Activated gamma-delta T cell (primary cell): ENCODE measurements around the gene RASAL3.
"Not testable (repeated sequence)": the region's sequence is repeated elsewhere in the genome, so short reads cannot be mapped to it uniquely, and the experiment has no call there.

ENCODE experiments used
- DNase-seq: peaks from one replicate; lab custom pipeline; 2025; lab: John Stamatoyannopoulos, UW

Gene RASAL3

GRCh38 chr19:15421136-15421695 is 43.1 kb downstream of the RASAL3 start:
- no peak for DNase-seq

DNA sequence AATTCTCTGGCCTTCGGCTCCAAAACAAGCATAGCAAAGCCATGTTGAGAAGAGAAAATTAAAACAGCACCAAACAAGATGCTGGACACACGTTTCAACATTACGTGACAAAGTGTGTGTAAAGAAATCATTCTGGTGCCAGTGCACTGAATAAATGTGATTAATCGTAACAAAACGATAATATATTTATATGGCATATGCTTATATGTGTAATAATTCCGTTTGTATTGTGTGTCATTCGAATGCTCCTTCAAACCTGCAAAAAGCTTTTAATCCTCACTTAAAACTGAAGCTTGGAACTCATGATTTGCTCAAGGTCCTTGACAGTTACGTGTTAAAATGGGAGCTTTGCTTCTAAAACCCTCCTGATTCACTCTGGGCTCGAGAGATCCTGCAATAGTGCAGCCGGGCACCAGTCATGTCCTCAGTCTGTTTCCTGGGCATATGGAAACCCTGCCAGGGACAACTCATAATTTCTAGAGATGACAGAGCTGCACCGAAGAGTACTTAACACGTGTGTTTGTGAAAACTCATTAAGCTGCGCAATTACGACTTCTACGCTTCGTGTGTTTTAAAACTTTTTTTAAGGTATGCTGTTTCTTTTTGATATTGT is 44.8 kb downstream of the RASAL3 start:
- no peak for DNase-seq

DNA sequence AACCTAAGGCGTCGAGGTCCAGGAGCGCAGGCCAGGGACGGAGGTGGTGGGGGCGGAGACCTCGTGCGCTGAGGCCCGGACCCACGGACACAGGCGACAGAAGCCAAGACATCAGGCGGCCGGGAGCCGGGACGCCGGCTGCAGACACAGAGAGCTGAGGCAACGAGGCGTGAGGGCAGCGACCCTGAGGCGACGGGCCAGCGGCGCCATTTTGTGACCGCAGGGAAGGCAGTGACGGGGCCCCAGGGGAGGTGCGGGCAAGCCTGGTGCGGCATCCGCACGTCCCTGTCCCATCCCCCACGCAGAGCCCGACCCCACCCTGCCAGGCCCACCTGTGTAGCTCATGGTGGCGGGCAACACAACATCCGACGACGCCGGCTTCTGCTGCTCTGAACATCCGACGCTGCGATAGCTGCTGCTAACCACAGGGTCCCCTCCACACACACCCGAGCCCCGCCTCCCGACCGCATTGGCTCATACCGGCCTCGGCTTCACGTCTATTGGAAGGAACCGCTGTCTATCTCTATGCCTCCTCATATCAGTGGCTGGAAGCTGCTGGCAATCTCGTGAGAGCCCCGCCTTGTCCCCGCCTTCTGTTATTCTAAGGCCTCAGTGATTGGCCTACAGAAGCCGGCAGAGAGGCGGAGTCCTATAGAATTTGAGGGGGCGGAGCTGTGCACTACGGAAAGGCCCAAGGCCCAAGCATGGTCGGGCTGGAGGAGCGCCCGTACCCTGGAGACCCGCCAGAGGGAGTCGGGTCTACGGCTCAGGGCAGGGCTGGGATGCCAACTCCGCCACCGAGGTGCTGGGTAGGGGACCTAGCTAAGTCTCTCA is 45.5 kb downstream of the RASAL3 start, which contains the start of gene AKAP8L:
AKAP8L (minus strand) TSS at position 410 of the 834 bp plus-strand sequence; CDS start at position 345, 65 bp downstream.
- DNase-seq = peak; percentile 84

DNA sequence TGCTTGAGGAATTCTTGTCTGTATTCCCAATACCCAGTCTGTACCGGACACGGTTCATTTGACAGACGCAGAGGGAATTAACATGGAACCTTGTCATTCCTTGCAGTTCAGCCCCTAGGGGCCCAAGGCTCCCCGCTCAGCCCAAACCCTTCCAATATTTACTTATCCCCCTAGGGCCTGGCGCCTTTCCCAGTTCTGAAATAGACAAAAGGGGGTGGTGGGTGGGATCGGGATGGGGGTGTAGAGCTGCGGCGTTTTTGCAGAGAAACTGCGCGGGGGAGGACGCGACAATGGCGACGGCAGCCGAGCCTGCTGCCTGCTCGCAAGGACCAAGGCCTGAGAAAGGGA is 46.1 kb downstream of the RASAL3 start:
- DNase-seq = no peak

- DNase-seq = no peak
Observed at GRCh38 chr19:15417699-15418098, 46.6 kb downstream of the RASAL3 start.

- DNase-seq = no peak
Observed at GRCh38 chr19:15412832-15413231, 51.5 kb downstream of the RASAL3 start.

- not testable (repeated sequence) for DNase-seq
Observed at GRCh38 chr19:15411351-15411750, 53.0 kb downstream of the RASAL3 start.

- DNase-seq = no peak
Observed at GRCh38 chr19:15404780-15405211, 59.5 kb downstream of the RASAL3 start.

DNA sequence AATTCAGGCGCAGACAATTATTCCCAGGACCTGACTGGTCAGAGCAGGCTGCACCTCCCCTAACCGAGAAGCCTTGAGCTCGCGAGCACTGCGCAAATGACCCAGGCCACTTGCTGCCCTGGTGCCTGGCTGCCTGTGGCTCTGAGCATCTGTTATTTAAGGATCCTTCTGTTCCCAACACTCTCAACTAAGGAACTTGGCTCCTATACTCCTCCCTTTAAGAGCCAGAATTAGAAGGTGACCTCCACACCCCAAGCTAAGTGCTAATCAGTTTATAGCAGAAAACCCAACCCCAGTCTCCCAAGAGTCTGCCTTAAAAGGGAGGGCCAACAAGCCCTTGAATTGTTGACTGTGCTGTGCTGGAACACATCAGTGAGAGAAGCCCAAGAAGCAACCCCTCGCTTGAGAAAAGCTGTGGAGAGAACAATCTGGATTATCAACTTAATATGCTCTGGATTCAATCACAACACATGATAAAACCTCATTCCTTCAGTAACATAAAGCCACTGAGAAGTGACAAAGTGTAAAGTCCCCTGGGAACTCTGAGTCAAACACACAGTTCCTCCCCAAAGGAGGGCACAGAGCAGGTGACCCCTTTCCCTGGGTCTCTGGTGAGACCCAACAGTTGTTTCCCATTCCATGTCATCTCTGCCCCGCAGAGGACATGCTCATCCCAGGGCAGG is 60.1 kb downstream of the RASAL3 start:
- no peak for DNase-seq

DNA sequence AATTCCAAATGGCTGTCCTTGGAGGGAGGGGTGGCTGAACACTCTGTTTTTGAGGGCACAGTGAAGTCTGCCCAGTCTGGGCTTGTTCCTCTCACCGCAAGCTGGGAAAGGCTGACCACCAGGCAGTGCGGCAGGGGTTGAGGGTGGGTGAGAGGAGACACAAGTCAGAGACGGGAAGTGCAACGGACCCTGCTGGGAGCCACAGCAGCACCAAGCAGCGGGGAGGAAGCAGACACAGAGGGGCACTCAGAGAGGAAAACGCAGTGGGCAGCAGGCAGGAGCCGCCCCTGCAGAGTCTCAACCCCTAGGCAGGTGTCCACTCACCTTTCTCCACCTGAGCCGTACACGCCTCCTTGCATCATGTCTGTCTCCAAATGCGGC is 61.2 kb downstream of the RASAL3 start:
- no peak for DNase-seq

DNA sequence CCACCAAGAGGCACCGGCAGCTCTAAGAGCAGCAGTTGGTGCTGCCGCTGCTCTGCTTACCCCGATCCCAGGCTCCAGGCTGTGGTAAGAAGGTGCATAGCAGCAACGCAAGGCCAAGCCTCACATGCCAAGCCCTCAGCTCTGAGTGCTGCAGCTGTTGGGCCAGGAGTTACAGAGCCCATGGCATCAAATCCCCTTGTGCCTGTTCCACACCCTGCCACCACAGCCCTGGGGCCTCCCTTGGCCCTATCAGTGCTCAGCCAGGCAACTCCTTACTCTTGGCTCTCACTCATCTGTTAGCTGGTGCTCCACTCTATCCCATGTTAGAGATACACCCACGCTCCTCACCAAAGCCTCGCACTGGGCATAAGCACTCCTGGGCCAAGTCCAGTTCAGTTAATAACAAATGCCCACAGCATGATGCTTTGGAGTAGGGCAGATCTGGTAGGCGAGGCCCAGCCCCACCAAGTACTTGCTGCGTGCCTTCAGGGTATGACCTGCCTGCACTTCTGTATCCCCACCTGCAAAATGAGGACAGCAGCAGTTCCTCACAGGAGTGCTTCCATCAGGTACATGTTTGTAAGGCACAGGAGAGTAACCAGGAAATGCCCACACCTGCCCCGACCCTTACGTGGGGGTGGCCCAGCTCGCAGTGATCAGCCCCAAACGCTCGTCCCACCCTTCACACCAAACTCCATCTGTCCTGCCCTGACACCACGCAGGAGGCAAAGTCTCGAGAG is 61.8 kb downstream of the RASAL3 start:
- no peak for DNase-seq
